ENCODE results near the gene FAM107B.

Gene FAM107B

DNA sequence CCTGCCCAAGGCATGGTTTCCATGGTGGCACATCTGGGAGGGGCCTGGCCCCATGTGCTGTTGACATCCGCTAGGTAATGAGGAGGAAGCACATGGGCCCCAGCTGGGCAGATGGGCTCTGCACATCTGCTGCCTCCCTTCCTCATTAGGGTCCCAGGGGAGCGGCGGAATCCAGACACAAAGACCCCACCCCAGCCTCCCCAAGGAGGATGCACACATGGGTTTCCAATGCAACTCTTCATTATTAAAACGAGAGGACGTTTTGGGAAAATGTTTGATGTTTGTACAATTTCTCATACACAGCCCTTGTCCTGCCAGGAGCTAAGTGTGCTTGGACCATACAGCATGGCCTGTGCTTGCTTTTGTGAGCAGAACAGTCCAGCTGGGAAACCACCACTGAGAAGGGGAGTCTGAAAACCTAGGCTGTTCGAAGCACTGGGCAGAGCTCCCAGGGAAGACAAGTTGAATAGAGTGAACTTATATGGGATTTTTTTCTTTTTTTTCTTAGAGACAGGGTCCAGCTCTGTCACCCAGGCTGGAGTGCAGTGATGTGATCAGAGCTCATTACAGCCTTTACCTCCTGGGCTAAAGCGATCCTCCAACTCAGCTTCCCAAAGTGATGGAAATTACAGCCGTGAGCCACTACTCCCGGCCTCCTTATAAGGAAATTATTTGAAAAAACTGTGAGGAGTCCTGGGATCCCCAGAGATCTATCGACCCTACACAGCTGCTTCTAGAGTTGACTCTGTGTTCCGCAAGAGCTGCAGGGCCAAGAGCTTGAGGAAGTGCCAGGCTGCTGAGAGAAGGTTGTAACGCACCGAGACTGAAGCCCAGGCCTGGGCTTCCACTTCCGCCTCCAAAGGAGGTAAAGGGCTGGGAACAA lies 23.4 kb downstream of the FAM107B start:
- Histone ChIP-seq H3K9me3 (replicated peaks; ENCODE audit: low read length) (no peaks in the 10 kb centered on the region), H3K27me3 (ENCODE audit: control insufficient read depth, insufficient read depth, low read length) (peaks cover 23% of the 10 kb centered on the region), H3K9ac (ENCODE audit: low read depth, low read length) (no peak overlapping the region), H3K4me3 (ENCODE audit: low read length) (no peak overlapping the region), H3K4me1 (ENCODE audit: control insufficient read depth, insufficient read depth, low read length) (no peaks in the 10 kb centered on the region), H3K36me3 (ENCODE audit: insufficient read depth, low read length) (no peaks in the 10 kb centered on the region), H3K4me2 (ENCODE audit: low read length) (no peak overlapping the region)

DNA sequence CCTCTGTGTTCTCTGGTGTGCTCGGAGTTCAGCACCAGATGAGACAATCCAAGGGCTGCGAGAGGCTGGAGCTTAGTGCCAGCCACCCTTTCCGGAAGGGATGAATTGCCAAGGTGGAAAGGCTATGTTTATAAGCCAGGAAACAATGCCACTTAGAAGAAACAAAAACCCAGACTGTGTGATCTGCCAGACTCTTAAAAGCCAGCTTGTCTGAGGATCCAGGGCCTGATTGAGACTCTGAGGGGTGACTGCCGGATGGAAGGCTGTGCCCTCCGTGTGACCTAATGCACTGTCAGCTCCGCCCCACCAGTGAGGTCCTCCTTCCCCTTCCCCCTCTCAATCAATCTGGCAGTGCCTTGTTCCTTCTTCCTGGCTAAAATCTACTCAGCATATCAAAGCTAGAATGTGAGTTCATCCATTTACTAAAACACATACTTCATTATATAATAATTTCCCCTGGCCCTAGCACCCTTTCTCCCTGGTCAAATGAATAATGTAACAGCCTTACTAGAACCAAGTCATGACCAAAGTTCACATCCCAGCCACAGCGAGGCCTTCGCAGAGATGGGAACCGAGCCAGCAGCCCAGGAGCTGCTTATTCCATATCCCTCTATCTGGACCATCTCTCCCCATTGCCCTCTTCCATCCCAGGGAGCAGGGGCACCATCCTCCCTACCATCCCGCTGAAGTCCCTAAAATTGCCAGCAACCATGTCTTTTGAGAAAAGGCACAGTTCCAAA lies 25.5 kb downstream of the FAM107B start:
- H3K4me1 ChIP-seq (ENCODE audit: control insufficient read depth, insufficient read depth, low read length): no peaks in the 10 kb centered on the region
- H3K9ac ChIP-seq (ENCODE audit: low read depth, low read length): no peak overlapping the region
- H3K9me3 ChIP-seq (replicated peaks; ENCODE audit: low read length): no peaks in the 10 kb centered on the region
- no peak overlapping the region for H3K4me3 ChIP-seq (ENCODE audit: low read length)
- H3K36me3 ChIP-seq (ENCODE audit: insufficient read depth, low read length): no peaks in the 10 kb centered on the region
- H3K4me2 ChIP-seq (ENCODE audit: low read length): no peak overlapping the region
- H3K27me3 ChIP-seq (ENCODE audit: control insufficient read depth, insufficient read depth, low read length): peaks cover 21% of the 10 kb centered on the region

DNA sequence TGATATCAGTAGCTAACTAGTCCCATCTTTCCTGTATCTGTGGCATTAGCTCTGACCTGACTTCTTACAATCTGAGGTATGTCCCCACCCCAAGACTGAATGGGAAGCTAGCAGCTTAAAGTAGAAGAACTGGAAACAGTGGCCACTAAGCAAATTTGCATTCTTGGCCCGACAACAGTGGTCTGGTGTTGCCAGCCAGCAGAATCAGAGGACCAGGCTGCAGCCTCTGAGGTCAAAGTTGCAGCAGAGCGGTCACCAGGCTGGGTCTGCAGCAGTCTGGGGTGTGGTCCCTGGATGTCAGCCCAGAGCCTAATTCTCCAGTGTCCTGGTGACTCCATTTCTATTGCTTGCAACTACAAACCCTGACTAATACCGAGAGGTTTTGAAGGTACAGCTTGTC lies 26.3 kb downstream of the FAM107B start:
- no peaks in the 10 kb centered on the region for H3K9me3 ChIP-seq (replicated peaks; ENCODE audit: low read length)
- no peak overlapping the region for H3K9ac ChIP-seq (ENCODE audit: low read depth, low read length)
- no peak overlapping the region for H3K4me3 ChIP-seq (ENCODE audit: low read length)

DNA sequence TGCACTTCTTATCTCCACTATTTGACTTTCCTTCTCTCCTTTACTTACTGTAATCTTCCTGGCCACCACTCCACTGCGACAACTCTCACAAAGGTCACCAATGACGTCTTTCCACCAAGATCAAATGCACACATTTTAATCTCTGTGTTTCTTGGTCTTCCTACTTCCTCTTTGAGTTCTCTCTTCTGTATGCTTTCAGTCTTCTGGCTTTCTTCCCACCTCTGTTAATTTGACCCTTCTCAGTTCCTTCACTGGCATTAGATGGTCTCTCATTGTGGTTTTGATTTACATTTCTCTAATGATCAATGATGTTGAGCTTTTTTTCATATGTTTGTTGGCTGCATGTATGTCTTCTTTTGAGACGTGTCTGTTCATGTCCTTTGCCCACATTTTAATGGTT lies 31.9 kb downstream of the FAM107B start:
- no peak overlapping the region for H3K4me2 ChIP-seq (ENCODE audit: low read length)
- H3K36me3 ChIP-seq (ENCODE audit: insufficient read depth, low read length): no peaks in the 10 kb centered on the region
- H3K4me3 ChIP-seq (ENCODE audit: low read length): no peak overlapping the region
- H3K9ac ChIP-seq (ENCODE audit: low read depth, low read length): no peak overlapping the region
- no peaks in the 10 kb centered on the region for H3K4me1 ChIP-seq (ENCODE audit: control insufficient read depth, insufficient read depth, low read length)
- H3K9me3 ChIP-seq (replicated peaks; ENCODE audit: low read length): no peaks in the 10 kb centered on the region
- H3K27me3 ChIP-seq (ENCODE audit: control insufficient read depth, insufficient read depth, low read length): peaks cover 4% of the 10 kb centered on the region

More for the DNA sequence above, 26.3 kb downstream of the FAM107B start:
- no peak overlapping the region for H3K4me2 ChIP-seq (ENCODE audit: low read length)
- peaks cover 20% of the 10 kb centered on the region for H3K27me3 ChIP-seq (ENCODE audit: control insufficient read depth, insufficient read depth, low read length)
- H3K36me3 ChIP-seq (ENCODE audit: insufficient read depth, low read length): no peaks in the 10 kb centered on the region
- no peaks in the 10 kb centered on the region for H3K4me1 ChIP-seq (ENCODE audit: control insufficient read depth, insufficient read depth, low read length)

DNA sequence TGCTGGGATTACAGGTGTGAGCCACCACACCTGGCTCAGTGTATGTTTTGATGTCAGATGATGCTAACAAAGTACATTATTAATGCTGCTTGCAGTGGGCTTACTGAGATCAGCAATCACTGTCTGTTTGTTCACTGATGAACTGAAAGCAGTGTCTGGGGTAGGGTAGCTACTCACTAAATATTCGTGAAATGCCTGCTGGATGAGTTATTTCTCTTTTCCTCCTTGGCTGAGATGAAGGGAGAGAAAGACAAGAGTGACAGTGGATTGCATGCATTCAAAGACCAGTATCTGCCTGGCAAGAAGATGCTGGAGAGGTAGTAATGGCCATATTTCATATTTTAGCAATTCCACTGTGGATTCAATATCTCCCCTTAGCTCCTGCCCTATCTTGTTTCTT lies 32.3 kb downstream of the FAM107B start:
- no peak overlapping the region for H3K9ac ChIP-seq (ENCODE audit: low read depth, low read length)
- no peak overlapping the region for H3K4me3 ChIP-seq (ENCODE audit: low read length)
- no peak overlapping the region for H3K4me2 ChIP-seq (ENCODE audit: low read length)
- H3K4me1 ChIP-seq (ENCODE audit: control insufficient read depth, insufficient read depth, low read length): no peaks in the 10 kb centered on the region
- peaks cover 6% of the 10 kb centered on the region for H3K27me3 ChIP-seq (ENCODE audit: control insufficient read depth, insufficient read depth, low read length)
- H3K36me3 ChIP-seq (ENCODE audit: insufficient read depth, low read length): no peaks in the 10 kb centered on the region
- H3K9me3 ChIP-seq (replicated peaks; ENCODE audit: low read length): no peaks in the 10 kb centered on the region

DNA sequence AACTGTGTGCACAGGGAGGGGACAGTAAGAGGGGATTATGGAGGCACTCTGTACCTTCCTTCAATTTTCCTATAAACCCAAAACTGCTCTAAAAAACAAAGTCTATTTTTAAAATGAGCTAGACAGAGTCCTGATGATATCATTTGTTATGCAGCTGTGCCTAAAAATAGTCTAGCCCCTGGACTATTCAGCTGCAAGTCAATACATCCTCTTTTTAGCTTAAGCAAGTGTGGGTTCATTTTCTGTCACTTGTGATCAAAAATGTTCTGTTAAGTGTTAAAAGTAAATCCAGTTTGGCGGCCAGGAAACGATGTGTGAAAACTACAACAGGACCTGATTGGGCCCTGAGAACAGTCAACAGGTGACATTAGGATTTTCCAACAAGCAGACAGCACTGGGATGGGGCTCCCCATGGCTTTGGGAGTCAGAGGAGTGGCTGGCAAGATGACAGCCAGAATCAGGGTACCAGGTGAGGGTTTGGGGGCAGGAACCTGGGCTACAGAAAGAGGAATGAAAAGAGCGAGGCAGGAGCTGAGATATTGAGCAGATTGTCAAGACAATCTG lies 33.9 kb downstream of the FAM107B start:
- Histone ChIP-seq H3K4me2 (ENCODE audit: low read length) (no peak overlapping the region), H3K9me3 (replicated peaks; ENCODE audit: low read length) (no peaks in the 10 kb centered on the region), H3K9ac (ENCODE audit: low read depth, low read length) (no peak overlapping the region), H3K27me3 (ENCODE audit: control insufficient read depth, insufficient read depth, low read length) (peaks cover 10% of the 10 kb centered on the region), H3K4me1 (ENCODE audit: control insufficient read depth, insufficient read depth, low read length) (no peaks in the 10 kb centered on the region), H3K4me3 (ENCODE audit: low read length) (no peak overlapping the region), H3K36me3 (ENCODE audit: insufficient read depth, low read length) (no peaks in the 10 kb centered on the region)

DNA sequence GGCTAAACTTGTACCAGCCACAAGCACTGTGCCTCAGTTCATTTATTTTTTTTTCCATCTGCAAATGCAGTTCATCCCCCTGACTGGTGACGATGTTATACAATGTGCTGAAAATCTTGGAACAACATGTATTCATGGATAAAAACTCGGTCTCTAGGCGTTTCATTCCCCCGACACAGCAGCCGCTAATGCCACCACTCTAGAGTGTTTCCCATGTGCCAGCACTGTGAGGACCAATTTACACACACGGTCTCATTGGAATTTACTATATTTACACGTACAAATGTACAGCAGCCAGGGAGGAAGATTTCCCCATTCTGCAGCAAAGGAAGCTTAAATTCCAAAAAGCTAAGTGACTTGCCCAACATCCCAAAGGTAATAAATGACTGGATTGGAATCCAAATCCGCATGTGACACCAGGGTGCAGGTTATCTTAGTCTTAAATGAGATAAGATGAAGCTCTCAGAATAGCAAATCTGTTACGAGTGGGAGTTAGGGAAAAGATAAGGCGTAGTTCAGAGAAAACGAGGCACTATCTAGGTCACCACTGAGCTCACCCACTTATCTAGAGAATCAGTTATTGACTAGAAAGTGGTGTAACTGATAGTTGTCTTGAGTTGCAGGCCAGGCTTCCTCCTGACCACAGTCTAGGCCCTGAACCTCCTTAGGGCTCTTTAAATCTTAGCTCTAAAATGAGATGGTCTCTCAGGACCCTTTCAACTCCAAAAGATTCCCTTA lies 36.7 kb downstream of the FAM107B start:
- Histone ChIP-seq H3K9ac (ENCODE audit: low read depth, low read length) (no peak overlapping the region), H3K4me1 (ENCODE audit: control insufficient read depth, insufficient read depth, low read length) (no peaks in the 10 kb centered on the region), H3K4me3 (ENCODE audit: low read length) (no peak overlapping the region), H3K4me2 (ENCODE audit: low read length) (no peak overlapping the region), H3K9me3 (replicated peaks; ENCODE audit: low read length) (no peaks in the 10 kb centered on the region), H3K27me3 (ENCODE audit: control insufficient read depth, insufficient read depth, low read length) (peaks cover 14% of the 10 kb centered on the region), H3K36me3 (ENCODE audit: insufficient read depth, low read length) (no peaks in the 10 kb centered on the region)

DNA sequence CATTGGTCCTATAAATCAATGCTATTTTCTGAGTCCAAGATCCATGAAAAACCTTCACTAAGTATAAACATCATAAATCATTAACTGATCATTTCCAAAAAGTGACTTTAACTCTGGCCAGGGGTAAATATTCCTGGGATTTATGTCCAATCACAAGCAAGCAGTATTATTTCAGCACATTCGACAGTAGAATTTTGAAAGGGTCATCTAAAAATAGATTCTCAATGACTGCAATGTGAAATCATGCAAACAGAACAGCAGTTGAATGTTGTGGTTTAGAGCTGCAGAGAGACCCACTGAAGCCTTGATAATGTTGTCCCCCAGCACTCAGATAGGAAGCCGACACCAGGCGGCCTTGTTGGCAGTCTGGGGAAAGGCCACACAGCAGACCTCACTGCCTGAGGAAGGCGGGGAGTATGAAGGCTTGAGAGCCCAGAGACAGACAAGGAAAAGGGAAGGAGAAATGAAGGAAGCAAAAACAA lies 38.1 kb downstream of the FAM107B start:
- Histone ChIP-seq H3K9ac (ENCODE audit: low read depth, low read length) (no peak overlapping the region), H3K4me2 (ENCODE audit: low read length) (no peak overlapping the region), H3K27me3 (ENCODE audit: control insufficient read depth, insufficient read depth, low read length) (peaks cover 17% of the 10 kb centered on the region), H3K4me3 (ENCODE audit: low read length) (no peak overlapping the region), H3K9me3 (replicated peaks; ENCODE audit: low read length) (no peaks in the 10 kb centered on the region), H3K4me1 (ENCODE audit: control insufficient read depth, insufficient read depth, low read length) (no peaks in the 10 kb centered on the region), H3K36me3 (ENCODE audit: insufficient read depth, low read length) (no peaks in the 10 kb centered on the region)

DNA sequence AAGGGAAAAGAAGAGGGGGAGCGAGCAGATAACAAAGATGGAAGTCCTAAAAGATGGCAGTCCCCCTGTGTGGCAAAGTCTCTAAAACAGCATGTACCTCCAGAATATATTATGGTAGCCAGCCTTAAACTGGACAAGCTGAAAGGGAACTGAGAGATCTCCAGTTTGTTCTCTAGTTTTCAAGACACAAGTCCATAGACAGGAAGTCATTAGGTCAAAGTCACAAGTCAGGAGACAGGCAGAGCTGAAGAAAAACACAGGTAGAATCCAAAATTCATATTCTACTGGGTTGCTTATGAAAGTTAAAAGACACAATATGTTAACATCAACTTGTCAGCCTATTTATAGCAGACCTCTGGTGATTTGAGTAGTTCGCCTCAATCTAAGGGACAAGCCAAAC lies 38.7 kb downstream of the FAM107B start:
- Histone ChIP-seq H3K9ac (ENCODE audit: low read depth, low read length) (no peak overlapping the region), H3K4me1 (ENCODE audit: control insufficient read depth, insufficient read depth, low read length) (no peaks in the 10 kb centered on the region), H3K9me3 (replicated peaks; ENCODE audit: low read length) (no peaks in the 10 kb centered on the region), H3K4me2 (ENCODE audit: low read length) (no peak overlapping the region), H3K36me3 (ENCODE audit: insufficient read depth, low read length) (no peaks in the 10 kb centered on the region), H3K27me3 (ENCODE audit: control insufficient read depth, insufficient read depth, low read length) (peaks cover 17% of the 10 kb centered on the region), H3K4me3 (ENCODE audit: low read length) (no peak overlapping the region)

DNA sequence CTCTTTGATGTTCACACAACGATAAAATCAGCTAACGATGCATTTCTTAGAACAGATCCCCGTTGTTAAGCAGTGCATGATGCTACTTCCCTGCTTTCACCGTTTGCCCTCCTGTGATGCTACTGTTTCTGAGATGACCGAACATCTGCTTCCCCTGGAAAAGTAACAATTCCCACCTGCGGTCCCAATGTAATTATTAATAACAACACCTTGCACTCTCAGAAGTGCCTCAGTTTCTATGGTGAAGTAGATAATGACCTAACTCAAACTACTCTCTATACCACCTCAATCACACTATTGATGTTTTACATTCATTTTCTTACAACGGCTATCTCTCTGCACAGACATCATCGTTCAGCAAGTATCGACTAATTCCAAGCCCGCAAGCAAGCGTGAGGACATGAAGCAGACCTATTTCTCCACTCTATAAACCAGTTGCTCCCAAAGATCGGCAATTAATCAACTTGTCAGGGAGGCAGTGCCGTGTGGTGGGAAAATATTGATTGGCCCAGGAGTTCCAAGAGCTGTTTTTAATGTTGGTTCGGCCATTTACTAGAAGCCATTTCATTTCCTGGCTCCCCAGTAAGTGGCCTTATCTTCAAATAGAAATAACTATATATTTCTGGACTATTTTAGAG lies 42.7 kb downstream of the FAM107B start:
- Histone ChIP-seq H3K4me1 (ENCODE audit: control insufficient read depth, insufficient read depth, low read length) (no peaks in the 10 kb centered on the region), H3K4me2 (ENCODE audit: low read length) (no peak overlapping the region), H3K9ac (ENCODE audit: low read depth, low read length) (no peak overlapping the region), H3K36me3 (ENCODE audit: insufficient read depth, low read length) (no peaks in the 10 kb centered on the region), H3K27me3 (ENCODE audit: control insufficient read depth, insufficient read depth, low read length) (peaks cover 12% of the 10 kb centered on the region), H3K9me3 (replicated peaks; ENCODE audit: low read length) (no peaks in the 10 kb centered on the region), H3K4me3 (ENCODE audit: low read length) (no peak overlapping the region)

DNA sequence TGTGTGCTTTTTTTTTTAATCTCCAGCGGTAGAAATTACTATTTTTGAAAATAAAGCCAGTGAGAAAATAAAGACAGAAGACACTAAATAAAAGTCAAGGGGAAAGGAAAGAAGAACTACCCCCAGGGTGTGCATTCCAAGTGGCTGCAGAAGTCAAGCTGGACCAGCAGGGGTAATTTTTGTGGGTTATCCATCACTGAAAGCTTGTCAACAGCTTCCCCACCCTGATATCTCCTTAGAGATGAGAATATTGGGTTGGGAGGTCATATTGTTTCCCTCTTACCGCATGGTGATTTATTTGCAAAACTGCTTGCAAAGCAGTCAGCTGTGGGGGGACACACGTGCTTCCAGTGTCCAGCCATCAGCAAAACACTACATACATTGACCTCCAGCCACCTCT lies 46.4 kb downstream of the FAM107B start:
- H3K9me3 ChIP-seq (replicated peaks; ENCODE audit: low read length): no peaks in the 10 kb centered on the region
- no peak overlapping the region for H3K9ac ChIP-seq (ENCODE audit: low read depth, low read length)
- H3K4me1 ChIP-seq (ENCODE audit: control insufficient read depth, insufficient read depth, low read length): no peaks in the 10 kb centered on the region
- peaks cover 14% of the 10 kb centered on the region for H3K27me3 ChIP-seq (ENCODE audit: control insufficient read depth, insufficient read depth, low read length)
- no peaks in the 10 kb centered on the region for H3K36me3 ChIP-seq (ENCODE audit: insufficient read depth, low read length)
- H3K4me2 ChIP-seq (ENCODE audit: low read length): no peak overlapping the region
- no peak overlapping the region for H3K4me3 ChIP-seq (ENCODE audit: low read length)
